GM21528 (cell line): ENCODE measurements around the gene PPP1R1A.
A peak's percentile ranks its signal among the peaks of the same experiment; 100 is the strongest.

Experiments
- ATAC-seq: cut with Tn5 transposase; IDR thresholded peaks from one replicate; pipeline ENCODE4 v1.9.1; 2021; ENCODE audit warnings: mild to moderate bottlenecking, moderate library complexity; ENCODE audit not compliant: unreplicated experiment, low FRiP score

PPP1R1A gene

DNA sequence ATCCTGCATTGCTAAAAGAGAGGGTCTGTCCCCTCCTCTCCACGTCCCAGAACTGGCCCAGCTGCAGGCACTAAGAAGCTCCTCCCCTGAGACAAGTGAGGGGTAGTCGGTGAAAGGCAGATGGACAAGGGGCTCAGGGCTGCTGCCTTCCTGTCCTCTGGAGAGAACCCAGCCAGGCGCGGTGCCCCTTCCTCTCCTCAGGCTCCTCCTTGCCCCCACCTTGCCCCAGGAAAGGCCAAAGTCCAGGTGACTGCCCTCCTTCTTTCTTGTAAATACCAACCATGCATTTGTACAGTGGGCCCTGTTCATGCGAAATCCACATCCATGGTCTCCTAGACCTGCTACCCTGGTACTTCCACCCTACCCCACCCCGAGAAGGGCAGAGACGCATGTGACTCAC is 9.7 kb downstream of the PPP1R1A start:
- no peak for ATAC-seq

DNA sequence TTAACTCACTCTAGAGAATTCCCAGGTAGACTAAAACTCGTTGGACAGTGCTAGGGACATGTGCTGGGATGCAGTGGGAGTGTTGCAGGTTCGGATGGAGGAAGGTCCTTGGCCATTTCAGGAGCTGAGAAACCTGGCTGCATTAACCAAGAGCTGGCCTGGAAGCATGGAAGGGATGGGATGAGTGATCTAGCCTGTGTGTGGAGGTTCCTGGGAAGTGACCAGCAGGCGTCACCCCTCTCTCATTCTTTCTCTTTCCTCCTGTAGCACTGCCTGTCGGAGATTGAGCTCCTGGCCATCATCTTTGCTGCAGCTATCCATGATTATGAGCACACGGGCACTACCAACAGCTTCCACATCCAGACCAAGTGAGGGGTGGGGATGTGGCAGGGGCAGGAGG is 15.6 kb downstream of the PPP1R1A start:
- no peak for ATAC-seq

DNA sequence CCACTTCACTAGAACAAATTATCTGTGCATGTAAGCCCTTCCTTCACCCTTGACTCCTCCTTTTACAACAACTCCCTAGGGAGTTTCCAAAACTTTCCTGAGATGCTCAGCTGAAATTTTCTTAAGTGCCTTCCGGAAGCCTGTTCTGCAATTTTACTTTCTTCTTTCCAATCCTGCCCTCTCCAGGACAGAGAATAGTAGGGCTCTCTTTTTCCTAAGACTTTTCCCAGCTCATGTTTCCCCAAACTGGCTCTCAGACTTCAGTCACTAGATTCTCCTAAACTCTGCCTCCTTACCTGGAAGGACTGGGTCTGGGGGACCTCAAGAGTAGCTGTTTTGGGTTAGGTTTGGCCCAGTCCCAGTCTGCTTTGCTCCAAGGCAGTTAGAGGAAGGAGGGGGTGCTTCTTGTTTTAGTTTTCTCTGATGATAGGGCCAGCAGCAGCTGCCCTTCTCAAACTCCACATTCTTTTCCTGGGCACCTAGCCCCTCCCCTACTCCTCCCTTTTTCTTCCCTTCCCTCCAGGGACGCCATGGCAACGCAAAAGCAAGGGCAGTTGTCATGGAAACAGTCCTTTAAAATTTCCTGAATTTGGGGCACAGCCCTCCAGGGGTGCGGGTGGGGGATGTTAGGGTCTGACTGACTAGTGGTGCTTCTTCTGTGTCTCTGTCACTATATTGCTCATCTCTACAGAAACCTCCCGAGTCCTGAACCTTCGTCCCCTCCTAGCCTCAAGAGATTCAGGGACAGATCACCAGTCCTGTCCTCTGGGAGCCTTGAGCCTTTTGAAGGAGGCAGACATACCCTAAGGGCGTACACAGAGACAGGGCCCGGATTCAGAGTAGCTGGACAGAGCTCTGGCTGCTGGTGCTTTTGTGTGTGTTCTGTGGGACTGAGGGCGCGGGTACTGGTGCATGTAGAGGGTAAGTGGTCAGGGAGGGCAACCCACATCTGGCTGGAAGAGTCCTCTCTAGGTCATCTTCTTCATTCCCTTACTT is 17.0 kb downstream of the PPP1R1A start:
- ATAC-seq = no peak

DNA sequence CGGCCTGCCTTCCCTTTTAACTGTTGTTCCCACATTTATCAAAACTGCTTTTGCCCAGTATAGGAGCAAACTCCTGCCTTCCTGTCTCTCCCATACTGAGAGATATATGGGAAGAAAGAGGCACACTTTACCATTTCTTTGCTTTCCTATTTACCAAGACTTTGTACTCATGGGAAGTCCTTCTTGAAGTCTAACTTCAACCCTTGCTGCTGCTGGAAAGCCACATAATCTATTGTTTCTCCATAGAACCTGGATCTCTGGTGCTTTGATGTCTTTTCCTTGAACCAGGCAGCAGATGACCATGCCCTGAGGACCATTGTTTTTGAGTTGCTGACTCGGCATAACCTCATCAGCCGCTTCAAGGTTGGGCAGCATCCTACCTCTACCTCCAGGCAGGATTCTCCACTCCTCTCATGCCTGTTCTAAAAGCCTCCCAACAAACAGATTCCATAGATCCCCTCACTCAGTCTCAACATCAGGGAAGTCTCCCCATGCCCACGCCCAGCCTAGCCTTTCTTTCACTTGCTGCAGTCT is 18.4 kb downstream of the PPP1R1A start:
- ATAC-seq = no peak

DNA sequence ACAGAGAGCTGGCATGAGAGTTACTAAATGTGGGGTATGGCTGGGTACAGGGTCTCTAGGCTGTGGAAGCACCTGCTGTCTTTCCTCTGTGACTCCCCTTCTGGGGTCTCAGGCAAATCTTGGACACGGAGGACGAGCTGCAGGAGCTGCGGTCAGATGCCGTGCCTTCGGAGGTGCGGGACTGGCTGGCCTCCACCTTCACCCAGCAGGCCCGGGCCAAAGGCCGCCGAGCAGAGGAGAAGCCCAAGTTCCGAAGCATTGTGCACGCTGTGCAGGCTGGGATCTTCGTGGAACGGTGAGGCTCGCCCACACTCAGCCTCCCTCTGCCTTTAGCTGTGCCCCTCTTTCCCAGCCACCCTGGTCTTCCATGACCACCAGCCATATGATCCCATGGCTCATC is 19.4 kb downstream of the PPP1R1A start:
- ATAC-seq = no peak

DNA sequence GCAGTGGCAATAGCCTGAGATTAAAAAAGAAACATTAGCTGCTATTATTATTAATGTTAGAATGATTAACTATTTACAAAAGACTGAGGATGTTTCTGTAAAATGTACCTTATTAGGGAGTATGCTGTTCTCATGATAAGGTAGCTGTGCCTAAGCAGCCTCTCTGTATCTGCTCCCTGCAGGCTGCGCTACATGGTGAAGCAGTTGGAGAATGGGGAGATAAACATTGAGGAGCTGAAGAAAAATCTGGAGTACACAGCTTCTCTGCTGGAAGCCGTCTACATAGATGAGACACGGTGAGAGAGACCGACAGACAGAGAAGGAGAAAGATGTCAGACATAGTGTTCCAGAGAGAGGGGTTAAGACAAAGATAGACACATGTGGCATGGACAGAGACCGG is 21.7 kb downstream of the PPP1R1A start:
- no peak for ATAC-seq

DNA sequence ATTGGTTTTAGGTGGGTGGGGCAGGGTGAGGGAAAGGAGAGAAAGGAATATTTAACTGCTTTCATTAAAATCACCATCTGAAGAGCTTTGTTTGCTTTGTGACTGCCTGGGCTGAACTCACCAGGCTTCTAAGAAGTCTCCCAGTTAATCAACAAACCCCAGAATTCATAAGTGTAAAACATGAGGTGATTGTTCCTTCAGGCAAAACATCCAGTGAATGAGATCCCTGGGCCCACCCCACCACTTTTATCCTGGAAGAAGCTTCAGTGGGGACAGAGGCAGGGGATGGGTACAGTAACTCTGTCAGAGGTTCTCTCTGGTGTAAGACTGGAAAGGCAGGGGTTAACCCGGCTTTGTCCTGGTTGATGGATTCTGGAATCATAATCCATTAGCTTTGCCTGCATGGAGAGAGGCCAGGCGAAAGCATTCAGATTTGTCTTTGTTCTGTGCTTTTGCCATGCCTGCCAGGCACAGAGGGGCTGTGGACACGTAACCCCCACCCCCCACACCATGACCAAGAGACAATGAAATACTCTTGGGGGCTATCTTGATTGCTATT is 22.4 kb downstream of the PPP1R1A start:
- ATAC-seq = no peak

DNA sequence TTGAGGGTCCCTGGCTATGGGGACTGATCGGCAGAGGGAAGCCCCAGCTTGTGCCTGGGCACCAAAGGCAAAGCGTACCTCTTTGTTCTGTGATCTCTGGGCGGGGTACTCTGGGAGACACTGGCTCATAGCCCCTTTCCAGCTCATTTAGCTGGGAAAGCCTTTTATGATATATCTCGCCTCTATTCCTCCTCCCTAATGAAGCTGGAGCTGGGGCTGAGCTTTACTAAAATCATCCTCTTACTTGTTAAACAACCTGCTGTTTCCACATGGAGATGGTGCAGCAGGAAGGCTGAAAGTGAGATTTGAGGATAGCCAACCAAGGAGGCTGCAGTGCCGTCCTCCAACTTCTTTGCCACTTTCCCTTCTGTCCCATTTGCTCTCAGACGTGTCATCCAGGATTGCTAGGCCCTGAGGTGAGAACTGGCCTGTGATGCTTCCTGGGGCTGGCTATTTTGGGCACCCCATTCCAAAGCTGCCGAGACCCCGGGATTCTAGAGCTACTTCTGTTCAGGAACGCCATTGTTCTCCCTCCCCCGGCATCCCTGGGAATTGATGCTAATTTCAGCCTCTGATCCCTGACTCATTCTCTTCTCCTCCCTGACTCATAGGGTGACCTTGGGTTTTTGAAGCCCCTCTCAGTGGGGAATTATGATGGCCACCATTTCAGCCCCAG is 23.0 kb downstream of the PPP1R1A start:
- no peak for ATAC-seq

DNA sequence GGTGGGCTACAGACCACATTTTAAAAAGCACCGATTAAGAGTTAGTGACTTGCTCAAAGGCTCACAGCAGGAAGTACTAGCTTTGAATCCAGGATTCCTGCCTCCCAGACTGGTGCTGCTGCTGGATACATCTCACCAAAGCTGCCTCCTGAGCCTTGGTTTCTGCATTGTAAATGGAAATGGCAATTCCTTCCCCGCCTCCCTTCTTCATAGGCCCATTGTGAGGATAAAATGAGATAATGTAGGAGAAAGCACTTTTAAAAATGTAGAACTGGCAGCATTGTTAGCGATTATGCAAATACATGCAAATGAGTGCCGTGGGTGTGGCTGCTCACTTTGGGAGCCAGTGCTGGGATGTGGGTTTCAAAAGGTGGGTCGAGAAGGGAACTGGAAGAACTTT is 23.7 kb downstream of the PPP1R1A start:
- no peak for ATAC-seq

DNA sequence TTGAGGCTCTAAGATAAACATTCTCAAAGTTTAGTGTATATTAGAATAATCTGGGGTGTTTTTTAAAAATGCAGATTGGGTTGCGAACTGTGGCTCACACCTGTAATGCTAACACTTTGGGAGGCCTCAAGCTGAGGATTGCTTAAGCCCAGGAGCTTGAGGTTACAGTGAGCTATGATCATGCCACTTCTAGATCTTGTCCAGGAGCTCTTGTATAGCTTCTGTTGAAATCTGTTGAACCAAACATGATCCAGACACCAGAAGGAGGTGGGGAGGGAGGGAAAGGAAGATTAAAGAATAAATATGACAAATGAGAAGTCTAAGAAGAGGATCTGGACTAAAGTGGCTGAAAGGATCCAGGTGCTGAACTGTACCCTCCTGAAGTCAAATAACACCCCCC is 24.7 kb downstream of the PPP1R1A start:
- no peak for ATAC-seq

DNA sequence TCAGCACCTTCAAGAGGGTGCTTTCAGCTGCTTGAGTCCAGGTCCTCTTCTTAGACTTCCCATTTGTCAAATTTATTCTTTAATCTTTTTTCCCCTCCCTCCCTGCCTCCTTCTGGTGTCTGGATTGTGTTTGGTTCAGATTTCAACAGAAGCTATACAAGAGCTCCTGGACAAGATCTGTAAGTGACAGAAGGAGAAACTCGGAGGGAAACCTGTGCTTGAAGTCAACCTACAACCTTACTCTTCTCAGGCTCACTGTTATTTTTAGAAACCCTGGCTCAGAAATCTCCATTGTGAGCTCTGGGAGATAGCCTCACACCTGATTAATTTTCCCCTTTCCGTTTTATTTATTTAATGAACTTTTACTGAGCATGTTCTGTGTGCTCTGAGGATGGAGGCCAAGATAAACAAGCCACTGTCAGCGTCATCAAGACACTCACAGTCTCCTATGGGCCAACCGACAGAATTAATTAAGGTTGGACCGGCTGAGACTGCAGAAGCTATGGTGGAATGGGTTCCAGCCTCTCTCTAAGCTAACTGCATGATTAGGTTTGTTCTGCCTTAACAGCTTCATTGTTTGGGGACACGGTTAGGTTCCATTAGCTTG is 25.6 kb downstream of the PPP1R1A start:
- no peak for ATAC-seq

DNA sequence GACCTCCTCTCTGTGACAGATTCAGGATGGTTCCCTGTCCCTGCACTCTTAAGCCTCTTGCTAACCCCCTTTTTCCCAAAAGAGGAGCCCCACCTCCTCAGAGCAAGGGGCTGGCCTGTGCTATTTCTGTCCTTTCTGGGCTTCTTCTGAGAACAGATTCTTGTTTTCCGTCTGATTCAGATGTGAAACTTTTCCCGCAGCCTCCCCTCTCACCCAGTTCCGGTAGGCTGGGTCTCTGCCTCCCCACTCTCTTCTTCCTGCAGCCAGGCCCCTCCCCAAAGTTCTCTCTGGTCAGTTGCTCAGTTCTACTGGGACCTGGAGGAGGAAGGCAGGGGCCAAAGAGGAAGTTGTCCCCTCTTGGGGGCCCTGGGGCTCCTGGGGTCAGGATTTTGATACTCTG is 27.3 kb downstream of the PPP1R1A start:
- no peak for ATAC-seq

DNA sequence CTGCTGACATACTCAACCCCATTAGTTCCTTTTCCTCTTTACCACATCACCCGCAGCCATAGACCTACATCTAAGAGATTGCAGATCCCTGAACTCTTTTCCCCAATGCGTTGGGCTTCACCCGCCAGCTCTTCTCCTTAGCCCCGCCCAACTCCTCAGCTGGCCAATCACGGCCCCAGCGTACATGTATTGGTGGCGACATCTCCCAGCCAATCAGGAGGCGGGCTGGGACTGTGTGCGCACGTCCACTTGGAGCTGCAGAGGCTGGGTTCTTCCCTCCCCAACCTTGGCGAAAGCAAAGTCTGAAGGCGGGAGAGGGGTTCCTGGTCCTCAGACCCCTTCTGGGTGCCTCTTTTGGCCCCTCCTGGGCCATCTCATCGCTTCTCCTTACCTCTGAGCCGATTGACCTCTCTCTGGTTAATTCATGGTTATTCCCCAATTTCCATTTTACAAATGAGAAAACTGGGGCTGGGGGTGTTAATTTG is 28.0 kb downstream of the PPP1R1A start:
- ATAC-seq = peak; percentile 98

DNA sequence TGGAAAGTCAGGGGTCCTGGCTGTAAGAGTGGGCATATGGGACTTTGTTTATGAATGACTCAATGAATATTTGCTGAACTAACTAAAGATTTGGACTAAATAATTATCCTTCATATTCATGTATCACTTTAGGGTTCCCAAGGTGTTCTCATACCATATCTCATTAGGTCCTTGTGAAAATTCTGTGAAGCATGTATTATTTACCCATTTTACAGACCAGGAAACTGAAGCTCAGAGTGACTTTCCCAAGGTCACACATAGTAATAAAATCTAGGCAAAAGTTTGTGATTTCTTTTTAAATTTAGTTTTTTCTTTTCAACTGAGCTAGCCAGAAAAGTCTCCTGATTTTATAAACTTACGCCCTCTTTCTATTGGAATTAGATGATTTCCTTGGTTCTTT is 29.7 kb downstream of the PPP1R1A start:
- no peak for ATAC-seq

DNA sequence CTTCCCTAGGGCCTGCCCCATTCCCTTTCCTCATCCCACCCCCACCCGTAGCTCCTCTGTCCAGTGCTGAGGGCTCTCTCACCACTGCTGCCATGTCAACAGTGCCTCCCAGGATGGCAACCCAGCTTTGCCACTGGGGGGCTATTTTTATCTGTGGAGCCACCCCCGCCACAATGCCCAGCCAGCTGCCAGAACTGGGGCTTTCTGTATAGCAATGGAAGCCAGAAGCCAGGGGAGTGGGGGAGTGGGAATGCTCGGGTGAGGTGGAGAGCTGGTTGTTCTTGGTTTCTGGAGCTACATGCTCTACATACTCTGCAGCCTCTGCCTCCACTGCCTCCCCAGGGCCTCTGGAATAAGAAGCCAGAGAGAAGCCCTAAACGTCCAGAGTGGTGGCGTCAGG is 30.1 kb downstream of the PPP1R1A start:
- no peak for ATAC-seq

DNA sequence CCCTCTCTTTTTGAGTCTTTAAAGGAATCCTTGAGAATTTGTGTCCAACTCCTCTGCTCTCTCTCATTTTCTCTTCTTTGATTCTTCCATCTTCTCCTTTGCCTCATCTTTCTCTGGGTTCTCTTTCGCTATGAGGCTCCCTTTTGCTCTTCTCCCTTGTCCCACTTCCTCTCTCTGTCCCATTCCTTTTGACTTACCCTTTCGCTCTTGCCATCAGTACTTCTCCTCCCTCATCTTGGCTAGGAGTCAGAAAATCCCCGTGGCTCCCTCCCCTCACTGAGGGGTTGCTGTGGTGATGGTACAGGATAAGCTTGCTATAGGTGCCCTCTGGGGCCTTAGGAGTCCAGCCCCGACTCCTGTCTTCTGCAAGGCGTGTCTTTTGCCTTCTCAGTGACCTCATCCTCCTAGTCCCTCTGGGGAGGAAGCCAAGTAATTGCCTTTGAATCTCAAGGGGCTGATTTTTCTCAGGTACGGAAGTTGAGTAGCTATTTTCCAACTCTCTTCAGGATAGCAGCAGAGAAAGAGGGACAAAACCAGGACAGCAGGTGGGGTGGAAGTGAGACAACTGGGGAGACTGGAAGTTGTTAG is 32.7 kb downstream of the PPP1R1A start:
- no peak for ATAC-seq

DNA sequence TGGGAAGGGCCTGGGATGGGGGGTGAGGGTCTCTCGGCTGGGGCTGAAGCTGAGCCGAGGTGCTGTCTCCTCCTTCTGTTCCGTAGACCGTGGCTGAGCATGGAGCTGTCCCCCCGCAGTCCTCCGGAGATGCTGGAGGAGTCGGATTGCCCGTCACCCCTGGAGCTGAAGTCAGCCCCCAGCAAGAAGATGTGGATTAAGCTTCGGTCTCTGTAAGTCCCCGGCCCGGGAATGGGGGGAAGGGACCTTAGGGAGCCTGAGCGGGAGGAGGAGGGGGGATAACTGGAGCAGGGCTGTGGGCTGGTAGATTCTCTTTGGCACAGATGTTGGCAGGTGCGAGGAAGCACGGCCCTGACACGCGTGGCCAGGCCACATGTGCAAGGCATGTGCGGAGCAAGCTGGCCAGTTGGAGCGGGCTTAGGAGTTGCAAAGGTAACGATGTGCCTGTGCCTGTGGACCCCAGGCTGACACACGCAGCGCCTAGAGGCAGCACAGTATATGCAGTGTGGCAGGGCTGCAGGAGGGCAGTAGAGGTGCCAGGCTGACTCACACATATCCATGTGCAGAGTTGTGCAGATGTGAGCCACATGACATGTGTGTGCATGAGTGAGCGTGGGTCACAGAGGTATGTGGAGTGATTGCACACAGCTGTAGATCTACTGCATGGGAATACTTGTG is 38.5 kb downstream of the PPP1R1A start:
- no peak for ATAC-seq

DNA sequence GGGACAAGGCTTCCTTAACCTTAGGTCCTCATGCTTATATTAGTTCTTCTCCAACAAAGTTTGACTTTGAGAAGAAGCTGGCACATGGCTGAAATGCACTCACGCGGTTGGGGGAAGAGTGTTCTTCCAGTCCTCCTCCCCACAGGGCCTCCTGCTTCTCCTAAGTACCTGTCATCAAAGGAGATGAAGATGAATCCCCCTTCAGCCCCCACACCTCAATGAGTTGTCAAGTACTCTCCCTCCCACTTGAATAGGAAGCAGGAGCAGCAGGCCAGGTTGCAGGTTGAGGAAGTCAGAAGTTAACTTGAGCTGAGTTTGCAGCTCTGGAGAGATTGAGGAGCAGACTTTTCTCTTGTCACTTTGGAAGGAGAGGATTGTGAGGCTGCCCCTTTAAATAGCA is 41.9 kb downstream of the PPP1R1A start:
- ATAC-seq = no peak

DNA sequence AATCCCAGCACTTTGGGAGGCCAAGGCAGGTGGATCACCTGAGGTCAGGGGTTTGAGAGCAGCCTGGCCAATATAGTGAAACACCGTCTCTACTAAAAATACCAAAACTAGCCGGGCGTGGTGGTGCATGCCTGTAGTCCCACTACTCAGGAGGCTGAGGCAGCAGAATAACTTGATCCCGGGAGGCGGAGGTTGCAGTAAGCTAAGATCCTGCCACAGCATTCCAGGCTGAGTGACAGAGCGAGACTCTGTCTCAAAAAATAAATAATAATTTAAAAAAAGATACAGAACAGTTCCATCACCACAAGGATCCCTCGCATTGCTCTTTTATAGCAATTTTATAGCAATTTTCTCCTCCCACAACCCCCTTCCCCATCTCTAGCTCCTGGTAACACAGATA is 43.7 kb downstream of the PPP1R1A start:
- no peak for ATAC-seq

DNA sequence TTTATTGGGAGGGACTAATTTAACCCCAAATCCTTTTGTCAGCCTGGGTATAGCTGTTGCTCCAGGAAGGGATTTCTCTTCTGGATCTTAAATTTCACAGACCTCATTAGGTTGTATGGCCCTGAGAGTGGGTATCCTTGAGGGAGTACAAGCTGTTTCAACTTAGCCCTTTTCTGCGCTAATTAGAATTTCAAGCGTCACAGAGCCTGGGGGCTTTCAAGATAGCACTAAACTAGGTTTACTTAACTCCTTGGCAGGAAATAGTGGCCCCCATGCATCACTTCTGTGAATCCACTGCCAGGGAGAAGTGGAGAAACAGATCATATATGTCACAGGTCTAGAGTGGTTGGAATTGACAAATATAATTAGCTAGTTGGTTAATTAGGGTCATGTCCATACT is 44.9 kb downstream of the PPP1R1A start:
- ATAC-seq = no peak
